CD4-positive, alpha-beta memory T cell (primary cell): ENCODE data around the gene OLA1. TPM values are rescaled to one million over a fixed set of nuclear protein-coding genes. Genes with fewer than 3 reads are reported as not detected.

Experiments
- CTCF ChIA-PET: fragments of 350-600 bp; sonication (Branson Sonifier 250); formaldehyde crosslinking; loops from one replicate; lab custom pipeline; 2021; ENCODE audit warnings: inconsistent platforms; ENCODE audit not compliant: partially characterized antibody; lab: Charles Lee
- POLR2A ChIA-PET: fragments of 350-600 bp; sonication (Branson Sonifier 250); formaldehyde crosslinking; loops from one replicate; lab custom pipeline; 2021; ENCODE audit not compliant: partially characterized antibody; lab: Charles Lee
- DNase-seq, 5 donors: peaks; one replicate each; pipeline versions ENCODE4 v3.0.0 to v3.0.0-alpha.2; 2020 to 2022; ENCODE audit warnings: mixed read lengths in 1 of 5
- H3K27ac ChIP-seq: one replicate; pipeline ENCODE4 v1.7.0; 2013; ENCODE audit warnings: low read depth, low read length
- H3K27me3 ChIP-seq: 2 replicates; pipeline ENCODE4 v1.7.0; 2013; ENCODE audit warnings: mild to moderate bottlenecking, low read length, moderate library complexity; ENCODE audit not compliant: insufficient read depth
- H3K36me3 ChIP-seq: 2 replicates; pipeline ENCODE4 v1.7.0; 2013; ENCODE audit warnings: mild to moderate bottlenecking, low read length, moderate library complexity; ENCODE audit not compliant: insufficient read depth
- H3K4me1 ChIP-seq: 2 replicates; pipeline ENCODE4 v1.7.0; 2013; ENCODE audit warnings: mild to moderate bottlenecking, low read length, moderate library complexity; ENCODE audit not compliant: insufficient read depth
- H3K4me3 ChIP-seq, 2 donors: one replicate each; pipeline ENCODE4 v1.7.0; 2013; ENCODE audit warnings: low read length in 2 of 2, mild to moderate bottlenecking in 1 of 2
- H3K9me3 ChIP-seq, 2 donors: one replicate each; pipeline ENCODE4 v1.7.0; 2013; ENCODE audit warnings: low read length in 2 of 2, control low read depth in 1 of 2; ENCODE audit not compliant: control insufficient read depth in 1 of 2
- H3K27ac Mint-ChIP-seq, 7 donors: one replicate each; pipeline ENCODE4 v1.8.0; 2020 to 2021; ENCODE audit warnings: mixed read lengths in 7 of 7, mild to moderate bottlenecking in 6 of 7, inconsistent platforms in 3 of 7, moderate library complexity in 3 of 7
- H3K27me3 Mint-ChIP-seq, 2 donors: one replicate each; pipeline ENCODE4 v1.8.0; 2020 to 2021; ENCODE audit warnings: mixed read lengths in 2 of 2
- H3K36me3 Mint-ChIP-seq, 2 donors: one replicate each; pipeline ENCODE4 v1.8.0; 2020 to 2021; ENCODE audit warnings: mixed read lengths in 2 of 2, inconsistent platforms in 1 of 2, mild to moderate bottlenecking in 1 of 2
- H3K4me1 Mint-ChIP-seq, 4 donors: one replicate each; pipeline ENCODE4 v1.8.0; 2020 to 2021; ENCODE audit warnings: mixed read lengths in 4 of 4, mild to moderate bottlenecking in 1 of 4
- H3K4me3 Mint-ChIP-seq, 8 donors: one replicate each; pipeline ENCODE4 v1.8.0; 2020 to 2021; ENCODE audit warnings: mixed read lengths in 8 of 8, mild to moderate bottlenecking in 7 of 8, moderate library complexity in 6 of 8, inconsistent platforms in 3 of 8
- H3K9me3 Mint-ChIP-seq, 8 donors: one replicate each; pipeline ENCODE4 v1.8.0; 2020 to 2021; ENCODE audit warnings: mixed read lengths in 8 of 8, mild to moderate bottlenecking in 5 of 8, inconsistent platforms in 3 of 8, moderate library complexity in 1 of 8
- intact Hi-C: fragments of 100-400 bp; cut with micrococcal nuclease; formaldehyde crosslinking; loops from one replicate; pipeline ENCODE4 v1.15.1; 2023
- polyA plus RNA-seq, 2 donors: library from polyadenylated mRNA; unstranded; fragments of 300-500 nt; fragmentation: Illumina TruSeq; gene quantifications; one replicate each; pipeline ENCODE4 v1.2.3, GENCODE V29; 2021
- total RNA-seq, 2 experiments: library from RNA; stranded (reverse); gene quantifications; one replicate each; pipeline ENCODE4 v1.2.3, GENCODE V29; 2021

OLA1 gene
- total and polyA plus RNA-seq, 4 experiments from 2014 or later: 31.1 to 77.1 (median 43.9) TPM

DNA sequence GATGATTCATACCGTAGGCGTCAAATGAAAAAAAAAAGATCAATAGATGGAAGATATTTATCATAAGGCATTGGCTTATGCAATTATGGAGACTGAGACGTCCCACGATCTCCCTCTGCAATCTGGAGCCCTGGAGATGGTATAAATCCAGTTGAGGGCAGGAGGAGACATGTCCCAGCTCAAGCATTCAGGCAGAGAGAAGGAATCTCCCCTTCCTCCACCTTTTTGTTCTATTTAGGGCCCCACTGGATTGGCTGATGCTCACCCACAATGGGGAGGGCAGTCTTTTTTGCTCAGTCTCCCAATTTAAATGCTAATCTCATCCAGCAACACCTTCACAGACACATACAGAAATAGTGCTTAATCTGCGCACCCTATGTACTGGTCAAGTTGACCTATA is 18.0 kb upstream of the OLA1 start:
- no peak overlapping the region for H3K27ac Mint-ChIP-seq
- no peak overlapping the region for H3K27ac ChIP-seq
- intact Hi-C loops: no loop called here
- POLR2A ChIA-PET: no interaction called here
- CTCF ChIA-PET: no interaction called here
- no peaks in the 10 kb centered on the region for H3K4me1 ChIP-seq
- H3K4me1 Mint-ChIP-seq: no peaks in the 10 kb centered on the region
- H3K36me3 Mint-ChIP-seq: no peaks in the 10 kb centered on the region
- DNase-seq: no peak
- peaks cover 0 to 2% (median 0%) of the 10 kb centered on the region in 8 donors for H3K9me3 Mint-ChIP-seq
- no peak overlapping the region for H3K4me3 ChIP-seq
- no peak overlapping the region for H3K4me3 Mint-ChIP-seq
- peaks cover 20 to 34% of the 10 kb centered on the region in 2 donors for H3K27me3 Mint-ChIP-seq
- H3K9me3 ChIP-seq: no peaks in the 10 kb centered on the region
- peaks cover 4% of the 10 kb centered on the region for H3K27me3 ChIP-seq
- no peaks in the 10 kb centered on the region for H3K36me3 ChIP-seq

DNA sequence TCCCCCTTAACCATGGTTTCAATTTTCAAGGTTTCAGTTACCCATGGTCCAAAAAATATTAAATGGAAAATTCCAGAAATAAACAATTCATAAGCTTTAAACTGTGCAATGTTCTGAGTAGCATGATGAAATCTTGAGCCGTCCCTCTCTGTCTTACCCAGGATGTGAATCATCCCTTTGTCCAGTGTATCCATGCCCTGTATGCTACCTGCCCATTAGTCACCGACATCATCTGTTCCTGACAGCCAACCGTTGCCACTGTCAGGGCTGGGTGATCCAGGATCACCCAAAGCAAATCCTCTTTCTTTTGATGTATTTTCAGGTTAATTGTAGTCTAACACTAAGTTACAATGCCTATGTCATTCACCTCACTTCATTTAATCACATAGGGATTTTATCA is 15.7 kb upstream of the OLA1 start:
- Histone ChIP-seq H3K4me3 (no peak overlapping the region), H3K4me1 (no peaks in the 10 kb centered on the region), H3K27ac (no peak overlapping the region), H3K9me3 (no peaks in the 10 kb centered on the region), H3K27me3 (peaks cover 4% of the 10 kb centered on the region), H3K36me3 (no peaks in the 10 kb centered on the region)
- ChIA-PET POLR2A (no interaction called here), CTCF (interaction anchor here (1.1 kb wide), 1 partner anchor 61 kb away, joined by 3 read pairs; no protein-coding TSS in a partner anchor)
- H3K27ac Mint-ChIP-seq: no peak overlapping the region
- peaks cover 22 to 35% of the 10 kb centered on the region in 2 donors for H3K27me3 Mint-ChIP-seq
- H3K4me1 Mint-ChIP-seq: no peaks in the 10 kb centered on the region
- H3K36me3 Mint-ChIP-seq: no peaks in the 10 kb centered on the region
- H3K4me3 Mint-ChIP-seq: no peak overlapping the region
- H3K9me3 Mint-ChIP-seq: peaks cover 0 to 2% (median 0%) of the 10 kb centered on the region in 8 donors
- intact Hi-C loops: no loop called here
- no peak for DNase-seq

- Histone ChIP-seq H3K4me3 (no peak overlapping the region), H3K27me3 (no peaks in the 10 kb centered on the region), H3K4me1 (no peaks in the 10 kb centered on the region), H3K27ac (no peak overlapping the region), H3K9me3 (no peaks in the 10 kb centered on the region), H3K36me3 (no peaks in the 10 kb centered on the region)
- Mint-ChIP-seq H3K4me1 (no peaks in the 10 kb centered on the region), H3K27ac (no peak overlapping the region), H3K9me3 (no peaks in the 10 kb centered on the region), H3K36me3 (no peaks in the 10 kb centered on the region), H3K27me3 (peaks cover 4 to 16% of the 10 kb centered on the region in 2 donors), H3K4me3 (no peak overlapping the region)
- no peak for DNase-seq
- POLR2A ChIA-PET: no interaction called here
- CTCF ChIA-PET: interaction anchor here (0.7 kb wide), 1 partner anchor 811 kb away, joined by 3 read pairs; no protein-coding TSS in a partner anchor
- intact Hi-C loops: no loop called here
Observed at GRCh38 chr2:174259981-174260380, 11.6 kb upstream of the OLA1 start.

DNA sequence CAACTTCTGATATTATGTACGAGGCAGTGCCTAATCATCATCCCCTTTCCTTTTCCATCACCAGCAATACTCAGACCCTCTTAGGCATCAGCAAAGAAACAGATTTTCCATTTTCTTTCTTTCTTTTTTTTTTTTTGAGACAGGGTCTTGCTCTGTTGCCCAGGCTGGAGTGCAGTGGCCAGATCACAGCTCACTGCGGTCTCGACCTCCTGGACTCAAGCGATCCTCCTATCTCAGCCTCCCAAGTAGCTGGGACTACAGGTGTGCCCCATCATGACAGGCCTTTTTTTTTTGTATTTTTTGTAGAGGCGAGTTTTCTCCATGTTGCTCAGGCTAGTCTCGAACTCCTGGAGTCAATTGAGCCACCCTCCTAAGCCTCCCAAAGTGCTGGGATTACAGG is 5.9 kb upstream of the OLA1 start:
- intact Hi-C loops: no loop called here
- no peak overlapping the region for H3K27ac ChIP-seq
- peaks cover 1 to 2% (median 1%) of the 10 kb centered on the region in 4 donors for H3K4me1 Mint-ChIP-seq
- ChIA-PET CTCF (no interaction called here), POLR2A (no interaction called here)
- H3K27me3 Mint-ChIP-seq: peaks cover 2 to 5% of the 10 kb centered on the region in 2 donors
- no peaks in the 10 kb centered on the region for H3K27me3 ChIP-seq
- H3K27ac Mint-ChIP-seq: no peak overlapping the region
- no peak overlapping the region for H3K4me3 ChIP-seq
- no peaks in the 10 kb centered on the region for H3K9me3 Mint-ChIP-seq
- H3K9me3 ChIP-seq: no peaks in the 10 kb centered on the region
- H3K36me3 Mint-ChIP-seq: no peaks in the 10 kb centered on the region
- H3K36me3 ChIP-seq: no peaks in the 10 kb centered on the region
- DNase-seq: no peak
- H3K4me3 Mint-ChIP-seq: no peak overlapping the region
- H3K4me1 ChIP-seq: no peaks in the 10 kb centered on the region

DNA sequence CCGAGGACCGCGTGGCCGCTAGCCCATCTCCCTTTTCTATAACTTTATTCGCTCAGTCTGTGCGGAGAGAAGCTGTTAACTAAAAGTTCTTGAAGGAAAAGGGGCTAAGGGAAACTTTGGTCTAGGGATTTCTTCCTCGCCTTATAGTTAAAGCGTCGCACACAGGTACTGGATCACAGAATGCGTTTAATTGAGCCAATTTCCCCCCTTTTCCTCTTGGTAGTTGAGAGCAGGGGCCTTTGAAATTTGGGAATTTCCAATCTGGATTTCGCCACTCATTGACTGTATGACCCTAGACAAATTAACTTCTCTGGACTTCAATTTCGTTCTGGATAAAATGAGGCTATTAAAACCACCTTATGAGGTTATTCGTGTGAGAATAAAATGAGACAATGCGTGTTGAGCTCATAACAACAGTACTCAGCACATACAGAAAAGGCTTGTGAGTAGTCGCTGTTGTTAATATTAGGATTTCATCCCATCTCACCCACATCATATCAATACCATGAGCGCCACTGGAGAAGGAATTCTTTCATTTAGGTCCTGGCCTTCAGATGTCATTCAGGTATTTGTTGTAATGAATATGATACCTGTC is 763 bp upstream of the OLA1 start:
- intact Hi-C loops: loop anchor here (2.0 to 5.0 kb wide), 6 partner anchors 92 to 920 kb away; partner anchors contain the start of genes ATF2, SCRN3 and SP3
- no peaks in the 10 kb centered on the region for H3K9me3 Mint-ChIP-seq
- Histone ChIP-seq H3K36me3 (no peaks in the 10 kb centered on the region), H3K4me3 (peak overlapping the region; percentile 84 to 87), H3K27me3 (no peaks in the 10 kb centered on the region), H3K4me1 (peaks cover 14% of the 10 kb centered on the region), H3K9me3 (no peaks in the 10 kb centered on the region), H3K27ac (peak overlapping the region; percentile 78)
- peak overlapping the region; percentile 79 to 85 (median 83) for H3K4me3 Mint-ChIP-seq
- ChIA-PET POLR2A (interaction anchor here (0.6 to 1.6 kb wide), 6 partner anchors 9 to 285 kb away, joined by 3 to 8 read pairs (median 4); partner anchors contain the start of gene SCRN3), CTCF (interaction anchor here (1.0 to 3.7 kb wide), 3 partner anchors 68 to 846 kb away, joined by 3 to 10 read pairs (median 3); no protein-coding TSS in a partner anchor)
- H3K36me3 Mint-ChIP-seq: peaks cover 10% of the 10 kb centered on the region in 2 donors
- peaks cover 11 to 32% (median 17%) of the 10 kb centered on the region in 4 donors for H3K4me1 Mint-ChIP-seq
- peak overlapping the region; percentile 47 to 87 (median 73) for H3K27ac Mint-ChIP-seq
- no peak for DNase-seq
- H3K27me3 Mint-ChIP-seq: no peaks in the 10 kb centered on the region

GRCh38 chr2:174247474-174248186 is 702 bp downstream of the OLA1 start:
- CTCF ChIA-PET: interaction anchor here (3.7 kb wide), 1 partner anchor 94 kb away, joined by 10 read pairs; no protein-coding TSS in a partner anchor
- peak overlapping the region; percentile 71 to 88 (median 85) for H3K4me3 Mint-ChIP-seq
- peak in 1 of 5 donors; percentile 3 for DNase-seq
- peak overlapping the region; percentile 78 for H3K27ac ChIP-seq
- H3K36me3 Mint-ChIP-seq: peaks cover 15 to 20% of the 10 kb centered on the region in 2 donors
- H3K9me3 ChIP-seq: no peaks in the 10 kb centered on the region
- peak overlapping the region; percentile 13 to 87 (median 78) for H3K27ac Mint-ChIP-seq
- intact Hi-C loops: loop anchor here (2.0 to 5.0 kb wide), 6 partner anchors 93 to 921 kb away; partner anchors contain the start of genes ATF2, SCRN3 and SP3
- no peaks in the 10 kb centered on the region for H3K9me3 Mint-ChIP-seq
- no peaks in the 10 kb centered on the region for H3K36me3 ChIP-seq
- H3K4me1 ChIP-seq: peaks cover 14% of the 10 kb centered on the region
- peaks cover 12 to 32% (median 20%) of the 10 kb centered on the region in 4 donors for H3K4me1 Mint-ChIP-seq
- H3K27me3 ChIP-seq: no peaks in the 10 kb centered on the region
- no peaks in the 10 kb centered on the region for H3K27me3 Mint-ChIP-seq
- POLR2A ChIA-PET: interaction anchor here (1.0 to 1.6 kb wide), 3 partner anchors 94 to 284 kb away, joined by 3 to 8 read pairs (median 4); partner anchors contain the start of gene SCRN3
- peak overlapping the region; percentile 68 to 84 for H3K4me3 ChIP-seq

DNA sequence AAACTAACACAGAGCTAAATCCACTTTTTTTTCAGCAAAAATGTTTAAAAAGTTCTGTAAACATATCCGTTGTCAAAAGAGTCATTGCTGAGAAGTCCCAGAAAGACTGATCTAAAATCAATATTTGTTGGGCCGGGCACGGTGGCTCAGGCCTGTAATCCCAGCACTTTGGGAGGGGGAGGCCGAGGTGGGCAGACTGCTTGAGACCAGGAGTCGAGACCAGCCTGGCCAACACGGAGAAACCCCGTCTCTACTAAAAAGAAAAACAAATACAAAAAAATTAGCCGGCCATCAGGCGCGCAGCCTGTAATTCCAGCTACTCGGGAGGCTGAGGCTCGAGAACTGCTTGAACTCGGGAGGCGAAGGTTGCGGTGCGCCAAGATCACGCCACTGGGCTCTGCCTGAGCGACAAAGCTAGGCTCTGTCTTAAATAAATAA is 1.4 kb downstream of the OLA1 start:
- ChIA-PET POLR2A (no interaction called here), CTCF (interaction anchor here (3.7 kb wide), 1 partner anchor 94 kb away, joined by 10 read pairs; no protein-coding TSS in a partner anchor)
- Histone ChIP-seq H3K27ac (no peak overlapping the region), H3K9me3 (no peaks in the 10 kb centered on the region), H3K27me3 (no peaks in the 10 kb centered on the region), H3K36me3 (no peaks in the 10 kb centered on the region), H3K4me3 (no peak overlapping the region), H3K4me1 (peaks cover 14% of the 10 kb centered on the region)
- no peak for DNase-seq
- Mint-ChIP-seq H3K27ac (no peak overlapping the region), H3K4me3 (peak overlapping the region in 4 of 8 donors; percentile 9 to 29 (median 24)), H3K27me3 (no peaks in the 10 kb centered on the region), H3K4me1 (peaks cover 13 to 32% (median 23%) of the 10 kb centered on the region in 4 donors), H3K9me3 (no peaks in the 10 kb centered on the region), H3K36me3 (peaks cover 17 to 22% of the 10 kb centered on the region in 2 donors)
- intact Hi-C loops: loop anchor here (5.0 kb wide), 2 partner anchors 150 to 245 kb away; partner anchors contain the start of gene SCRN3
